Neural cell (in vitro differentiated cells): ENCODE data around the gene CDH4. TPM values are rescaled to one million over a fixed set of nuclear protein-coding genes. Genes with fewer than 3 reads are reported as not detected.

Experiments
- H2AFZ ChIP-seq: fragments of 200-600, 300-800 bp; sonication (generic), shearing (Covaris generic); 2 replicates; pipeline ENCODE4 v1.6.0; 2014; ENCODE audit warnings: low read depth, mild to moderate bottlenecking, antibody characterized with exemption, low read length, moderate library complexity
- H3F3A ChIP-seq: fragments of 200-600 bp; shearing (Covaris generic); 2 replicates; pipeline ENCODE4 v1.6.1; 2016; ENCODE audit warnings: mild to moderate bottlenecking, moderate library complexity, mixed read lengths, antibody characterized with exemption, low read length; ENCODE audit not compliant: insufficient read depth, poor library complexity, severe bottlenecking
- H3K27ac ChIP-seq: fragments of 200-600, 300-800 bp; sonication (generic), shearing (Covaris generic); 2 replicates; pipeline ENCODE4 v1.5.1; 2014; ENCODE audit warnings: mild to moderate bottlenecking, low read length, moderate library complexity
- H3K27me3 ChIP-seq: fragments of 300-800, 200-600 bp; sonication (generic), shearing (Covaris generic); 2 replicates; pipeline ENCODE4 v1.6.0; 2014; ENCODE audit warnings: mild to moderate bottlenecking, low read depth, low read length, moderate library complexity; ENCODE audit not compliant: insufficient read depth
- H3K36me3 ChIP-seq: fragments of 300-800, 200-600 bp; sonication (generic), shearing (Covaris generic); 2 replicates; pipeline ENCODE4 v1.5.1; 2014; ENCODE audit warnings: mild to moderate bottlenecking, antibody characterized with exemption, low read length, moderate library complexity; ENCODE audit not compliant: insufficient read depth
- H3K4me2 ChIP-seq: fragments of 300-800, 200-600 bp; sonication (generic), shearing (Covaris generic); 2 replicates; pipeline ENCODE4 v1.6.0; 2014; ENCODE audit warnings: mild to moderate bottlenecking, low read length
- H3K4me3 ChIP-seq: fragments of 300-800, 200-600 bp; sonication (generic), shearing (Covaris generic); 2 replicates; pipeline ENCODE4 v1.5.1; 2014; ENCODE audit warnings: mild to moderate bottlenecking, low read length, moderate library complexity
- H3K79me2 ChIP-seq: fragments of 200-600 bp; shearing (Covaris generic); replicated peaks from 2 replicates; pipeline ENCODE4 v1.6.0; 2014; ENCODE audit warnings: mild to moderate bottlenecking, low read length, moderate library complexity; ENCODE audit not compliant: insufficient read depth
- H3K9ac ChIP-seq: fragments of 300-800, 200-600 bp; sonication (generic), shearing (Covaris generic); 2 replicates; pipeline ENCODE4 v1.6.1; 2016; ENCODE audit warnings: mild to moderate bottlenecking, low read length, mixed read lengths
- H3K9me2 ChIP-seq: fragments of 200-600 bp; shearing (Covaris generic); 2 replicates; pipeline ENCODE4 v1.6.1; 2016; ENCODE audit warnings: mild to moderate bottlenecking, low read length, mixed read lengths; ENCODE audit not compliant: insufficient read depth
- H3K9me3 ChIP-seq: fragments of 200-600, 300-800 bp; sonication (generic), shearing (Covaris generic); 2 replicates; pipeline ENCODE4 v1.6.1; 2016; ENCODE audit warnings: mild to moderate bottlenecking, mixed run types, low read length, moderate library complexity, mixed read lengths
- H4K20me1 ChIP-seq: fragments of 200-600 bp; shearing (Covaris generic); 2 replicates; pipeline ENCODE4 v1.6.1; 2016; ENCODE audit warnings: mild to moderate bottlenecking, mixed run types; ENCODE audit not compliant: insufficient read depth
- CTCF ChIP-seq: fragments of 450-650 bp; IDR thresholded peaks from 2 replicates; pipeline ENCODE4 v1.5.1; 2014; ENCODE audit warnings: antibody characterized with exemption, mild to moderate bottlenecking, moderate library complexity; ENCODE audit not compliant: poor library complexity, severe bottlenecking
- EP300 ChIP-seq: fragments of 450-650 bp; conservative IDR thresholded peaks from 2 replicates; pipeline ENCODE4 v1.6.1; 2014; ENCODE audit warnings: antibody characterized with exemption, mild to moderate bottlenecking, moderate library complexity; ENCODE audit not compliant: poor library complexity, severe bottlenecking
- EZH2 ChIP-seq: fragments of 200-600, 300-800 bp; shearing (Covaris generic), sonication (generic); IDR thresholded peaks from 2 replicates; pipeline ENCODE4 v1.6.1; 2014; ENCODE audit warnings: antibody characterized with exemption, low read length, borderline replicate concordance, mild to moderate bottlenecking; ENCODE audit not compliant: insufficient read depth, poor library complexity, severe bottlenecking
- MXI1 ChIP-seq: fragments of 450-650 bp; conservative IDR thresholded peaks from 2 replicates; pipeline ENCODE4 v1.6.1; 2014; ENCODE audit warnings: antibody characterized with exemption, mild to moderate bottlenecking; ENCODE audit not compliant: poor library complexity, severe bottlenecking
- POLR2AphosphoS5 ChIP-seq: IDR thresholded peaks from 2 replicates; pipeline ENCODE4 v1.6.1; 2012
- RAD21 ChIP-seq: fragments of 450-650 bp; conservative IDR thresholded peaks from 2 replicates; pipeline ENCODE4 v1.6.1; 2014; ENCODE audit warnings: antibody characterized with exemption, mild to moderate bottlenecking, moderate library complexity
- REST ChIP-seq: IDR thresholded peaks from 2 replicates; pipeline ENCODE4 v1.6.1; 2012; ENCODE audit warnings: borderline replicate concordance
- SMC3 ChIP-seq: fragments of 450-650 bp; conservative IDR thresholded peaks from 2 replicates; pipeline ENCODE4 v1.6.1; 2014; ENCODE audit warnings: antibody characterized with exemption, mild to moderate bottlenecking, moderate library complexity; ENCODE audit not compliant: poor library complexity
- TAF1 ChIP-seq: IDR thresholded peaks from 2 replicates; pipeline ENCODE4 v1.6.1; 2012; ENCODE audit warnings: low read depth
- polyA plus RNA-seq: library from polyadenylated mRNA; depleted of rRNA; stranded (reverse); fragments of >200 nt; gene quantifications from 2 replicates; pipeline ENCODE4 v1.2.3, GENCODE V29; 2014

CDH4 gene
- polyA plus RNA-seq, 1 donor from 2014 or later: 24.6 TPM

GRCh38 chr20:61391185-61391584, 139.1 kb downstream of the CDH4 start:
- Histone ChIP-seq H4K20me1 (no peaks in the 10 kb centered on the region), H3K79me2 (no peaks in the 10 kb centered on the region), H2AFZ (no peak overlapping the region), H3F3A (no peaks in the 10 kb centered on the region), H3K4me2 (no peak overlapping the region), H3K4me3 (no peak overlapping the region), H3K27me3 (no peaks in the 10 kb centered on the region), H3K9me3 (no peaks in the 10 kb centered on the region), H3K27ac (no peak overlapping the region), H3K9me2 (no peaks in the 10 kb centered on the region), H3K36me3 (no peaks in the 10 kb centered on the region), H3K9ac (no peak overlapping the region)
- no peak for TF ChIP-seq SMC3
- TF ChIP-seq TAF1: no peak
- TF ChIP-seq POLR2AphosphoS5: no peak
- no peak for TF ChIP-seq CTCF
- TF ChIP-seq REST: no peak
- TF ChIP-seq EP300: no peak
- no peak for TF ChIP-seq RAD21
- TF ChIP-seq EZH2: no peak
- TF ChIP-seq MXI1: no peak

GRCh38 chr20:61391812-61392520, 139.9 kb downstream of the CDH4 start:
- H3K9ac ChIP-seq: no peak overlapping the region
- H3K27ac ChIP-seq: no peak overlapping the region
- H3F3A ChIP-seq: no peaks in the 10 kb centered on the region
- H4K20me1 ChIP-seq: no peaks in the 10 kb centered on the region
- no peak overlapping the region for H3K4me2 ChIP-seq
- no peaks in the 10 kb centered on the region for H3K36me3 ChIP-seq
- H3K9me2 ChIP-seq: no peaks in the 10 kb centered on the region
- H2AFZ ChIP-seq: no peak overlapping the region
- no peaks in the 10 kb centered on the region for H3K9me3 ChIP-seq
- no peaks in the 10 kb centered on the region for H3K79me2 ChIP-seq
- H3K4me3 ChIP-seq: no peak overlapping the region
- H3K27me3 ChIP-seq: no peaks in the 10 kb centered on the region
- TF ChIP-seq RAD21: no peak
- no peak for TF ChIP-seq REST
- TF ChIP-seq EZH2: no peak
- no peak for TF ChIP-seq EP300
- TF ChIP-seq MXI1: no peak
- TF ChIP-seq CTCF: no peak
